Keratinocyte (primary cell): Measurements from ENCODE around the gene MYOD1. TPM values are rescaled to one million over a fixed set of nuclear protein-coding genes. Genes with fewer than 3 reads are reported as not detected.

ENCODE experiments used
- DNase-seq: peaks from one replicate; pipeline ENCODE4 v3.0.0-alpha.2; 2011; ENCODE audit warnings: low read depth, missing footprints, low spot score
- FAIRE-seq: peaks from 2 replicates; lab custom pipeline; 2011; peaks lifted over from hg19 to GRCh38; lab: Jason Lieb, UNC
- H2AFZ ChIP-seq: 2 replicates; pipeline ENCODE4 v1.6.0; 2012; ENCODE audit warnings: low read length, control low read depth, inconsistent platforms; ENCODE audit not compliant: control insufficient read depth
- H3K27ac ChIP-seq: 2 replicates; pipeline ENCODE4 v1.5.1; 2011; ENCODE audit warnings: low read length; ENCODE audit not compliant: control insufficient read depth, insufficient read depth
- H3K27me3 ChIP-seq: 3 replicates; pipeline ENCODE4 v1.6.0; 2011; ENCODE audit warnings: low read length; ENCODE audit not compliant: control insufficient read depth, insufficient read depth; ENCODE audit errors: extremely low read depth
- H3K36me3 ChIP-seq, 2 experiments: 2 replicates in 1 of 2; 3 replicates in 1 of 2; pipeline ENCODE4 v1.5.1; 2011; ENCODE audit warnings: low read length in 2 of 2, mild to moderate bottlenecking in 1 of 2; ENCODE audit not compliant: control insufficient read depth in 2 of 2, insufficient read depth in 2 of 2; ENCODE audit errors: extremely low read depth in 1 of 2
- H3K4me1 ChIP-seq: 3 replicates; pipeline ENCODE4 v1.5.1; 2011; ENCODE audit warnings: low read length; ENCODE audit not compliant: control insufficient read depth, insufficient read depth; ENCODE audit errors: extremely low read depth
- H3K4me2 ChIP-seq: 3 replicates; pipeline ENCODE4 v1.6.0; 2011; ENCODE audit warnings: low read depth, low read length; ENCODE audit not compliant: control insufficient read depth, insufficient read depth; ENCODE audit errors: extremely low read depth
- H3K4me3 ChIP-seq, 3 experiments: fragments of 200-600 bp in 1 of 3; sonication (generic) in 1 of 3; 2 replicates in 2 of 3; 3 replicates in 1 of 3; pipeline ENCODE4 v1.5.1; 2011 to 2016; ENCODE audit warnings: low read length in 3 of 3, mild to moderate bottlenecking in 3 of 3, control low read depth in 2 of 3, inconsistent platforms in 1 of 3, low read depth in 1 of 3, mixed read lengths in 1 of 3, mixed run types in 1 of 3, moderate library complexity in 1 of 3; ENCODE audit not compliant: control insufficient read depth in 2 of 3, insufficient read depth in 2 of 3; ENCODE audit errors: extremely low read depth in 1 of 3
- H3K79me2 ChIP-seq: 2 replicates; pipeline ENCODE4 v1.6.0; 2012; ENCODE audit warnings: low read length; ENCODE audit not compliant: control insufficient read depth, insufficient read depth
- H3K9ac ChIP-seq: 3 replicates; pipeline ENCODE4 v1.6.0; 2011; ENCODE audit warnings: low read length; ENCODE audit not compliant: control insufficient read depth, insufficient read depth; ENCODE audit errors: extremely low read depth
- H3K9me1 ChIP-seq: 3 replicates; pipeline ENCODE4 v1.6.0; 2011; ENCODE audit warnings: low read length; ENCODE audit not compliant: control insufficient read depth, insufficient read depth; ENCODE audit errors: extremely low read depth
- H3K9me3 ChIP-seq: 2 replicates; pipeline ENCODE4 v1.5.1; 2012; ENCODE audit warnings: low read depth, low read length; ENCODE audit not compliant: control insufficient read depth
- H4K20me1 ChIP-seq: 3 replicates; pipeline ENCODE4 v1.6.0; 2011; ENCODE audit warnings: low read length; ENCODE audit not compliant: control insufficient read depth, insufficient read depth; ENCODE audit errors: extremely low read depth
- CTCF ChIP-seq, 3 experiments: IDR thresholded peaks in 1 of 3; conservative IDR thresholded peaks in 1 of 3; optimal IDR thresholded peaks in 1 of 3; 2 replicates in 2 of 3; 3 replicates in 1 of 3; pipeline versions ENCODE3 to v1.5.1; 2011; ENCODE audit warnings: low read length in 3 of 3, mild to moderate bottlenecking in 3 of 3, moderate library complexity in 2 of 3, control low read depth in 1 of 3, inconsistent platforms in 1 of 3; ENCODE audit not compliant: insufficient read depth in 2 of 3; ENCODE audit errors: extremely low read depth in 1 of 3
- EZH2 ChIP-seq: IDR thresholded peaks from one replicate; pipeline ENCODE4 v1.6.1; 2012; ENCODE audit warnings: inconsistent platforms, mild to moderate bottlenecking, low read length, moderate library complexity
- dilution Hi-C: fragments of 300-500 bp; cut with MboI; formaldehyde crosslinking; loops from one replicate; pipeline ENCODE4 v1.7.0; 2020; ENCODE audit warnings: low sequenced_read_pairs; ENCODE audit not compliant: extremely low pct_ligation_motif_present
- polyA plus RNA-seq, 5 experiments: library from polyadenylated mRNA; depleted of rRNA in 3 of 5; stranded (reverse) in 3 of 5; stranded (forward) in 1 of 5; unstranded in 1 of 5; fragments of >200 nt; gene quantifications; 1 replicate in 1 of 5; 2 replicates in 3 of 5; 3 replicates in 1 of 5; pipeline versions ENCODE4 v1.2.1 to v1.2.3, GENCODE V29; 2011 to 2012; ENCODE audit warnings: missing spikeins in 2 of 5, low read depth in 1 of 5, low replicate concordance in 1 of 5

Gene MYOD1
- polyA plus RNA-seq, 1 donor (not counting 4 experiments of a cell fraction or from before 2014, with no cell fraction given) = not detected

GRCh38 chr11:17745023-17745772, 25.8 kb downstream of the MYOD1 start:
- Histone ChIP-seq H3K9me1 (no peaks in the 10 kb centered on the region), H3K79me2 (no peaks in the 10 kb centered on the region), H3K9ac (no peak overlapping the region), H3K4me1 (no peaks in the 10 kb centered on the region), H3K27me3 (peaks cover 6% of the 10 kb centered on the region), H3K36me3 (no peaks in the 10 kb centered on the region), H3K4me2 (no peak overlapping the region), H3K9me3 (no peaks in the 10 kb centered on the region), H3K4me3 (no peak overlapping the region), H4K20me1 (no peaks in the 10 kb centered on the region), H2AFZ (no peak overlapping the region), H3K27ac (no peak overlapping the region)
- TF ChIP-seq CTCF (optimal IDR thresholded peaks at IDR 0.05 in 1 of 3, IDR thresholded peaks at IDR 0.05 in 1 of 3, conservative IDR thresholded peaks at IDR 0.05 in 1 of 3; ENCODE audit: extremely low read depth in 1 of 3, insufficient read depth in 2 of 3, low read length in 3 of 3) = no peak
- no peak for TF ChIP-seq EZH2
- dilution Hi-C loops = no loop called here
- FAIRE-seq (no peak), DNase-seq (no peak)

GRCh38 chr11:17746096-17746495, 26.7 kb downstream of the MYOD1 start:
- H3K27ac ChIP-seq = no peak overlapping the region
- no peaks in the 10 kb centered on the region for H3K79me2 ChIP-seq
- no peak overlapping the region for H3K4me3 ChIP-seq
- H3K9ac ChIP-seq = no peak overlapping the region
- H3K36me3 ChIP-seq = no peaks in the 10 kb centered on the region
- H3K27me3 ChIP-seq = peaks cover 3% of the 10 kb centered on the region
- H2AFZ ChIP-seq = no peak overlapping the region
- dilution Hi-C loops = no loop called here
- H3K4me2 ChIP-seq = no peak overlapping the region
- FAIRE-seq (no peak), DNase-seq (no peak)
- H3K4me1 ChIP-seq = no peaks in the 10 kb centered on the region
- H3K9me1 ChIP-seq = no peaks in the 10 kb centered on the region
- no peaks in the 10 kb centered on the region for H4K20me1 ChIP-seq
- no peaks in the 10 kb centered on the region for H3K9me3 ChIP-seq
- TF ChIP-seq EZH2 (no peak), CTCF (optimal IDR thresholded peaks at IDR 0.05 in 1 of 3, IDR thresholded peaks at IDR 0.05 in 1 of 3, conservative IDR thresholded peaks at IDR 0.05 in 1 of 3; ENCODE audit: extremely low read depth in 1 of 3, insufficient read depth in 2 of 3, low read length in 3 of 3) (no peak)
